HG03280 (cell line): Measurements from ENCODE around the gene RIPK4.
"Not testable (repeated sequence)": the region's sequence is repeated elsewhere in the genome, so short reads cannot be mapped to it uniquely, and the experiment has no call there.

Experiments used
- ATAC-seq: cut with Tn5 transposase; IDR thresholded peaks from one replicate; pipeline ENCODE4 v1.9.1; 2021; ENCODE audit warnings: mild to moderate bottlenecking, moderate library complexity; ENCODE audit not compliant: unreplicated experiment

RIPK4 gene

GRCh38 chr21:41720250-41720649, 46.6 kb downstream of the RIPK4 start:
- no peak for ATAC-seq

GRCh38 chr21:41719691-41720090, 47.2 kb downstream of the RIPK4 start:
- no peak for ATAC-seq

- ATAC-seq, result no peak
These were observed 49.1 kb downstream of the RIPK4 start for GRCh38 chr21:41717573-41718330.

- no peak for ATAC-seq
These were observed 50.1 kb downstream of the RIPK4 start for GRCh38 chr21:41716751-41717150.

- no peak for ATAC-seq
These were observed 51.1 kb downstream of the RIPK4 start for GRCh38 chr21:41715649-41716281.

GRCh38 chr21:41714299-41714865, 52.5 kb downstream of the RIPK4 start:
- not testable (repeated sequence) for ATAC-seq

- ATAC-seq, result no peak
These were observed 53.2 kb downstream of the RIPK4 start for GRCh38 chr21:41713495-41714281.

- no peak for ATAC-seq
These were observed 54.1 kb downstream of the RIPK4 start for GRCh38 chr21:41712730-41713129.

- ATAC-seq, result no peak
These were observed 54.7 kb downstream of the RIPK4 start for GRCh38 chr21:41712201-41712600.

GRCh38 chr21:41711416-41712007, 55.3 kb downstream of the RIPK4 start:
- no peak for ATAC-seq

- ATAC-seq, result no peak
These were observed 56.1 kb downstream of the RIPK4 start for GRCh38 chr21:41710823-41711160.

GRCh38 chr21:41709965-41710822, 56.7 kb downstream of the RIPK4 start:
- ATAC-seq, result no peak

GRCh38 chr21:41709166-41709565, 57.7 kb downstream of the RIPK4 start:
- no peak for ATAC-seq

- no peak for ATAC-seq
These were observed 58.9 kb downstream of the RIPK4 start for GRCh38 chr21:41707960-41708330.

GRCh38 chr21:41707231-41707959, 59.5 kb downstream of the RIPK4 start:
- no peak for ATAC-seq

GRCh38 chr21:41706678-41707077, 60.2 kb downstream of the RIPK4 start:
- ATAC-seq, result no peak

- no peak for ATAC-seq
These were observed 60.6 kb downstream of the RIPK4 start for GRCh38 chr21:41706263-41706639.

- no peak for ATAC-seq
These were observed 61.1 kb downstream of the RIPK4 start for GRCh38 chr21:41705546-41706262.
